CD4-positive, CD25-positive, alpha-beta regulatory T cell (primary cell): ENCODE results near the gene PABPN1L. TPM values are rescaled to one million over a fixed set of nuclear protein-coding genes. Genes with fewer than 3 reads are reported as not detected.
"Not testable (repeated sequence)": the region's sequence is repeated elsewhere in the genome, so short reads cannot be mapped to it uniquely, and the experiment has no call there.

ENCODE experiments used
- ATAC-seq, 2 donors: fragments of 150-1000 bp; cut with Tn5 transposase; one replicate each; pipeline ENCODE4 v1.10.0; 2021; ENCODE audit warnings: low read depth in 2 of 2, moderate number of reproducible peaks in 2 of 2, moderate library complexity in 1 of 2
- DNase-seq, 3 donors: peaks; one replicate each; pipeline versions ENCODE4 v3.0.0 to v3.0.0-alpha.2; 2012 to 2022; ENCODE audit warnings: mixed read lengths in 1 of 3
- H3K27ac ChIP-seq: one replicate; pipeline ENCODE4 v1.7.0; 2013; ENCODE audit warnings: mild to moderate bottlenecking, low read length; ENCODE audit not compliant: insufficient read depth, poor library complexity, severe bottlenecking
- H3K27me3 ChIP-seq: one replicate; pipeline ENCODE4 v1.7.0; 2013; ENCODE audit warnings: low read length; ENCODE audit not compliant: control insufficient read depth, insufficient read depth
- H3K36me3 ChIP-seq: one replicate; pipeline ENCODE4 v1.7.0; 2013; ENCODE audit warnings: mild to moderate bottlenecking, low read length, moderate library complexity; ENCODE audit not compliant: control insufficient read depth, insufficient read depth
- H3K4me1 ChIP-seq: 2 replicates; pipeline ENCODE4 v1.7.0; 2013; ENCODE audit warnings: mild to moderate bottlenecking, low read length; ENCODE audit not compliant: insufficient read depth, control insufficient read depth, poor library complexity, severe bottlenecking
- H3K4me3 ChIP-seq: one replicate; pipeline ENCODE4 v1.7.0; 2013; ENCODE audit warnings: low read depth, mild to moderate bottlenecking, low read length, moderate library complexity
- H3K9me3 ChIP-seq, 2 experiments: 1 replicate in 1 of 2; 2 replicates in 1 of 2; pipeline ENCODE4 v1.7.0; 2013; ENCODE audit warnings: low read length in 2 of 2, mild to moderate bottlenecking in 1 of 2, moderate library complexity in 1 of 2; ENCODE audit not compliant: control insufficient read depth in 2 of 2
- H3K27ac Mint-ChIP-seq, 3 donors: one replicate each; pipeline ENCODE4 v1.8.0; 2020 to 2022; ENCODE audit warnings: mild to moderate bottlenecking in 3 of 3, mixed read lengths in 3 of 3, moderate library complexity in 2 of 3
- H3K27me3 Mint-ChIP-seq: one replicate; pipeline ENCODE4 v1.8.0; 2022; ENCODE audit warnings: mild to moderate bottlenecking, mixed read lengths
- H3K36me3 Mint-ChIP-seq: one replicate; pipeline ENCODE4 v1.8.0; 2020; ENCODE audit warnings: mixed read lengths
- H3K4me1 Mint-ChIP-seq, 4 donors: one replicate each; pipeline ENCODE4 v1.8.0; 2020 to 2022; ENCODE audit warnings: mixed read lengths in 4 of 4, mild to moderate bottlenecking in 1 of 4
- H3K4me3 Mint-ChIP-seq, 4 donors: one replicate each; pipeline ENCODE4 v1.8.0; 2020 to 2022; ENCODE audit warnings: mild to moderate bottlenecking in 4 of 4, mixed read lengths in 4 of 4, moderate library complexity in 3 of 4
- H3K9me3 Mint-ChIP-seq, 7 donors: one replicate each; pipeline ENCODE4 v1.8.0; 2020 to 2022; ENCODE audit warnings: mixed read lengths in 7 of 7, mild to moderate bottlenecking in 3 of 7, moderate library complexity in 2 of 7
- polyA plus RNA-seq, 4 donors: library from polyadenylated mRNA; unstranded; fragments of 300-500 nt; fragmentation: Illumina TruSeq; gene quantifications; one replicate each; pipeline ENCODE4 v1.2.3, GENCODE V29; 2021
- total RNA-seq: library from RNA; stranded (reverse); gene quantifications from one replicate; pipeline ENCODE4 v1.2.3, GENCODE V29; 2022

Gene PABPN1L
- total and polyA plus RNA-seq, 5 donors from 2014 or later, result not detected

DNA sequence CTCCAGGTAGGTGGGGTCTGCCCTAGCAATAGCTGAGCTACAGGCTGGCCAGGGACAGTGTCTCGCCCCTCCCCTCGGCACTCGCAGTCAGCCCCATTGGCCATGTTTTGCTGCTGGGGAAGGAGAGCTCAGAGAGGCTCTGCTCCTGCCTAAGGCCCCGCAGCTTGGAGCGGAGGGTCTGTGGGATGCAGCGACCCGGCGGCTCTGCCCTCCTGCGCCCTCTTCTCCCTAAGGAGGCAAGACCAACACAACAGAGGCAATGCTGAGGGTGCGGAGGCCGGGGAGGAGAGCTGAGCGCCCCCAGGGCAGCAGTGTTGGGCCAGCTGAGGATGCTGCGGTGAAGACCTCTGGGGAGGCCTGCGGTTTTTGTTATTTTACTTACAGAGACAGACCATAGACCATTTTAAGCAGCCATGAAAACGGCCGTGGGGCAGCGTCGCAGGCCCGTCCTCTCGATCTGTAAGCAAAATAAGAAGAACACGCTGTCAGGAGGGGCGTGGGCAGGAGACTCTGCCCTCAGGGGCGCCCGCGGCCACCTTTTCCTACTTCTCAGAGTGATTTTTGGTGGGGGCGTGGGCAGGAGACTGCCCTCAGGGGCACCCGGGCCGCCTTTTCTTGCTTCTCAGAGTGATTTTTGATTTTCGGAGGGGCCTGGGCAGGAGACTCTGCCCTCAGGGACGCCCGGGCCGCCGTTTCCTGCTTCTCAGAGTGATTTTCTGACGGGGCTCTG lies 31.4 kb upstream of the PABPN1L start:
- Mint-ChIP-seq H3K27me3 (no peaks in the 10 kb centered on the region), H3K27ac (peak overlapping the region in 1 of 3 donors; percentile 43), H3K36me3 (no peaks in the 10 kb centered on the region), H3K4me3 (no peak overlapping the region), H3K9me3 (no peaks in the 10 kb centered on the region), H3K4me1 (no peaks in the 10 kb centered on the region)
- Histone ChIP-seq H3K36me3 (no peaks in the 10 kb centered on the region), H3K27ac (no peak overlapping the region), H3K4me1 (no peaks in the 10 kb centered on the region), H3K27me3 (no peaks in the 10 kb centered on the region), H3K4me3 (no peak overlapping the region), H3K9me3 (no peaks in the 10 kb centered on the region)
- DNase-seq, result no peak
- ATAC-seq, result no peak

- Histone ChIP-seq H3K4me3 (no peak overlapping the region), H3K27me3 (no peaks in the 10 kb centered on the region), H3K9me3 (no peaks in the 10 kb centered on the region), H3K27ac (no peak overlapping the region), H3K36me3 (no peaks in the 10 kb centered on the region), H3K4me1 (no peaks in the 10 kb centered on the region)
- DNase-seq (no peak), ATAC-seq (no peak)
- H3K9me3 Mint-ChIP-seq, result no peaks in the 10 kb centered on the region
- no peaks in the 10 kb centered on the region for H3K27me3 Mint-ChIP-seq
- H3K36me3 Mint-ChIP-seq, result no peaks in the 10 kb centered on the region
- H3K4me3 Mint-ChIP-seq, result no peak overlapping the region
- no peaks in the 10 kb centered on the region for H3K4me1 Mint-ChIP-seq
- H3K27ac Mint-ChIP-seq, result no peak overlapping the region
Observed at GRCh38 chr16:88896238-88897070, 30.0 kb upstream of the PABPN1L start.

- DNase-seq (no peak), ATAC-seq (no peak)
- no peaks in the 10 kb centered on the region for H3K4me1 ChIP-seq
- no peak overlapping the region for H3K27ac ChIP-seq
- H3K9me3 ChIP-seq, result no peaks in the 10 kb centered on the region
- H3K27me3 ChIP-seq, result no peaks in the 10 kb centered on the region
- no peak overlapping the region for H3K4me3 ChIP-seq
- H3K27me3 Mint-ChIP-seq, result no peaks in the 10 kb centered on the region
- no peaks in the 10 kb centered on the region for H3K9me3 Mint-ChIP-seq
- no peak overlapping the region for H3K27ac Mint-ChIP-seq
- no peaks in the 10 kb centered on the region for H3K36me3 Mint-ChIP-seq
- no peaks in the 10 kb centered on the region for H3K4me1 Mint-ChIP-seq
- no peak overlapping the region for H3K4me3 Mint-ChIP-seq
- H3K36me3 ChIP-seq, result no peaks in the 10 kb centered on the region
Observed at GRCh38 chr16:88895335-88895734, 28.9 kb upstream of the PABPN1L start.

DNA sequence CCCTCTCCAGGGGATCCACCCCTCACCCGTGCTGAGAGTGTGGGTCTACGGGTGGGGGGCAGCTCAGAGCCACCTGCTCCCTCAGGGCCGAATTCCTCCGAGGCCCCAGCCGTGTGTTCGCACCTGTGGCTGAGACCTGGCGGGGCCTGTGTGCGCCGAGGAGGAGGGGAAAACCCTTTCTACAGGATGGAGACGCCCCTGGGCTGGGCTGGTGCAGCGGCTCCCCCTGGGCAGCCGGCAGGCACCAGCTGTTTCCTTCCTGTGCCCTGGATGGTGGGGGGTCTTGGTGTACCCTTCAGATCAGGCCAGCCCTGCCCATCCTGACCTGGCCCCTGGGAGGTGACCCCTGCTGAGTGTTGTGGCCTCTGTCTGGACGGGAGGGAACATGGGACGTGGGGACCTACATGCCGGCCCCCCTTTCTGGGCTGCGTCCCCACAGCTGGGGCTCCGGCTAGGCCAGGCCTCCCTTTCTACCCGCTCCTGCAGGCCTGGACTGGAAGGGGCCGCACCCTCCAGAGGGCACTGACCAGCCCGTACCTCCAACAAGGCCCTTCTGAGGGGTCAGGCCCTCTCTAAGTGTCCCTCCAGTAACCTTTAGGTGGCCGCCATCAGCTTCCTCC lies 28.3 kb upstream of the PABPN1L start:
- Mint-ChIP-seq H3K4me3 (no peak overlapping the region), H3K27me3 (no peaks in the 10 kb centered on the region), H3K9me3 (no peaks in the 10 kb centered on the region), H3K36me3 (no peaks in the 10 kb centered on the region), H3K27ac (no peak overlapping the region), H3K4me1 (no peaks in the 10 kb centered on the region)
- Histone ChIP-seq H3K27me3 (no peaks in the 10 kb centered on the region), H3K4me3 (no peak overlapping the region), H3K36me3 (no peaks in the 10 kb centered on the region), H3K27ac (no peak overlapping the region), H3K4me1 (no peaks in the 10 kb centered on the region), H3K9me3 (no peaks in the 10 kb centered on the region)
- ATAC-seq (no peak), DNase-seq (no peak)

- H3K4me3 Mint-ChIP-seq, H3K27me3 Mint-ChIP-seq, H3K36me3 Mint-ChIP-seq, H3K27me3 ChIP-seq, H3K4me3 ChIP-seq, H3K4me1 Mint-ChIP-seq, DNase-seq, H3K27ac Mint-ChIP-seq, H3K27ac ChIP-seq, H3K9me3 ChIP-seq, H3K9me3 Mint-ChIP-seq, ATAC-seq, H3K4me1 ChIP-seq, H3K36me3 ChIP-seq: not testable (repeated sequence)
Observed at GRCh38 chr16:88894266-88894665, 27.8 kb upstream of the PABPN1L start.

DNA sequence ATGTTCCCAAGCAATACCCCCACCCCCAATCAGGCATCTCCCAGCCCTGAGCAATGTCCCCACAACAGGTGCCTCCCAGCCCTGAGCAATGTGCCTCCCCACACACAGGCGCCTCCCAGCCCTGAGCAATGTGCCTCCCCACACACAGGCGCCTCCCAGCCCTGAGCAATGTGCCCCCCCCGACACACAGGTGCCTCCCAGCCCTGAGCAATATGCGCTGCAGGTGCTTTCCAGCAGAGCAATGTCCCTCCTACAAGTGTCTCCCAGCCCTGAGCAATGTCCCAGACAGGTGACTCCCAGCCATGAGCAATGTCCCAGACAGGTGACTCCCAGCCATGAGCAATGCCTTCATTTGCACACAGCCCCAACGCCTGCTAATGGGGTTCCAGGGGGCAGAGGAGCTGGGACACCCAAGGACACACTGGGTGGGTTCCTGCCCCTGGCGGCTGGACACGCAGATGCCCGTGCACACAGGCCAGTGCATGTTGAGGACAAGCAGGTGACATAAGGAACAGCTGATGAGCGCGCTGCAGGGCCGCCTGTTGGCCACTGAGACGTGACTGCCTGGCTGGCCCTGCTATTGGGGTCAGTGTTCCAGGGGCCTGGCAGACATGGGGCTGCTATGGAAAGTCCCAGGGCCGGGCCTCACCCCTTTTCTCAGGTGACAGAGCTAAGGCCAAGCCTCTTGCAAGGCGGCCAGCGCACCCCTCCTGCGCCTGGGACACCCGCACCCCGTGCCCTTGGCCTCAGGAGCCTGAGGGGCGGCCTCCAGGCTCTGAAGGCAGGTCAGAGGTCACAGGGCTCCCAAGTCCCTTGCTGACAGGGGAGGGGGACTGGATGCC lies 26.9 kb upstream of the PABPN1L start:
- ATAC-seq (no peak), DNase-seq (no peak)
- Histone ChIP-seq H3K27ac (no peak overlapping the region), H3K4me1 (no peaks in the 10 kb centered on the region), H3K27me3 (no peaks in the 10 kb centered on the region), H3K9me3 (no peaks in the 10 kb centered on the region), H3K36me3 (no peaks in the 10 kb centered on the region), H3K4me3 (no peak overlapping the region)
- no peaks in the 10 kb centered on the region for H3K4me1 Mint-ChIP-seq
- H3K27ac Mint-ChIP-seq, result no peak overlapping the region
- H3K36me3 Mint-ChIP-seq, result no peaks in the 10 kb centered on the region
- H3K4me3 Mint-ChIP-seq, result no peak overlapping the region
- no peaks in the 10 kb centered on the region for H3K27me3 Mint-ChIP-seq
- no peaks in the 10 kb centered on the region for H3K9me3 Mint-ChIP-seq

- H3K4me1 Mint-ChIP-seq, result no peaks in the 10 kb centered on the region
- ATAC-seq, result no peak
Observed at GRCh38 chr16:88892065-88892464, 25.6 kb upstream of the PABPN1L start.

More at GRCh38 chr16:88892065-88892464, 25.6 kb upstream of the PABPN1L start:
- Mint-ChIP-seq H3K27ac (no peak overlapping the region), H3K9me3 (no peaks in the 10 kb centered on the region), H3K27me3 (no peaks in the 10 kb centered on the region), H3K4me3 (no peak overlapping the region), H3K36me3 (no peaks in the 10 kb centered on the region)
- Histone ChIP-seq H3K27me3 (no peaks in the 10 kb centered on the region), H3K36me3 (no peaks in the 10 kb centered on the region), H3K27ac (no peak overlapping the region), H3K9me3 (no peaks in the 10 kb centered on the region), H3K4me1 (no peaks in the 10 kb centered on the region), H3K4me3 (no peak overlapping the region)
- no peak for DNase-seq
